Measurements from ENCODE around the gene CD276.
"Not testable (repeated sequence)": the region's sequence is repeated elsewhere in the genome, so short reads cannot be mapped to it uniquely, and the experiment has no call there.

Gene CD276

DNA sequence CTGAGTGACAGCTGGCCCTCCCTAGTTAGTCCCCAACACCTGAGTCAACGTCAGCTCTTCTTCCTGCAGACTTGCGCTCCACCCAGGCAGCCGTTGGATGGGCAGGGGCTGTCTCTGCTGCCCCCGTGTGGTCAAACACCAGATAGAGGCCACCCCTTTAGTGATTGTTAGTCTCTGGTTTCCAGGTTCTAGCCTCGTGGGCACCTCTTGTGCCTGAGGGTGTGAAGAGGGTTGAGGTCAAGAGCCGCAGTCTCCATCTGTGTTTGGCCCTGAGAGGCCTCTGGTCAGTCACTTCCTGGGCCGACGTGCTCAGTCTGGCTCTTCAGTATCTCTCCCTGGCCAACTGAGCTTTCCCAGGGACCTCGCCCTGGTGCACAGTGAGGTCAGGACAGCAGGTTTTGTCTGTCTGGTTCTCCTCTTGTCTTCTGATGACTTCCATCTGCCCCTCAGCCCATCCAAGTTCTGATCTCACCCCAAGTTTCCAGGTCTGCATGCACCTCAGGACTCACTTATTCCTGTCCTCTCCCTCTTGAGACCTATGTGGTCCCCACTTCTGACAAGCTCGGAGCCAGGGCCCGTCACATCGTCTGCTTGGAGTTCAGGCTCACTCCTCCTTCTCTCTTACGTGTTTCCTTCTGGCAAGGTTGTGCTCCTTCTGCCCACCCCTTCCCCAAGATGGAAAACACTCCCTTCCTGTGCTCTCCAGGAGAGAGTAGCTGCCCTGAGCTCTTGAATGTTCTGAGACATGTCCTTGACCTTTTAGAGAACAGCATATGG lies 20.9 kb downstream of the CD276 start:
- DNase-seq (ENCODE audit: extremely low spot score, insufficient read length, low read depth) (peak; percentile 37), FAIRE-seq (peak; percentile 77)

DNA sequence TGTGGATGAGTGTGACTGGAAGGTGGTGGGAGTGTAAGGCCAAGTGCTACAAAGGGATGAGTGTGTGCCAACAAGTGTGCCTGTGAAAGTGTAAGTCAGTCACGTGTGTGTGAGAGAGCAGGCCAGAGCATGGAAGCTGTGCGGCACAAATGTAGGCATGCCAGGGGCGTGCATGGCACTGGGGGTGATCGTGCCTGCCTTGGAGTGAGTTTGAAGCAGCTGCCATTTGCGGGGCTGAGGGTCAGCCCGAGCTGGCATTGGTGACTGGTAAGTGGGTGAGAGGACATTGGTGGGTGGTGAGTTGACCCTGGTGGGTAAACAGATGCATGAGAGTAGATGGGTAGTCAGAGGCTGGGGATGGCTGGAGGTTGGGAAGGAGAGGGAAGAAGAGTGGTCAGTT lies 24.5 kb downstream of the CD276 start:
- FAIRE-seq (no peak), DNase-seq (ENCODE audit: extremely low spot score, insufficient read length, low read depth) (no peak)

DNA sequence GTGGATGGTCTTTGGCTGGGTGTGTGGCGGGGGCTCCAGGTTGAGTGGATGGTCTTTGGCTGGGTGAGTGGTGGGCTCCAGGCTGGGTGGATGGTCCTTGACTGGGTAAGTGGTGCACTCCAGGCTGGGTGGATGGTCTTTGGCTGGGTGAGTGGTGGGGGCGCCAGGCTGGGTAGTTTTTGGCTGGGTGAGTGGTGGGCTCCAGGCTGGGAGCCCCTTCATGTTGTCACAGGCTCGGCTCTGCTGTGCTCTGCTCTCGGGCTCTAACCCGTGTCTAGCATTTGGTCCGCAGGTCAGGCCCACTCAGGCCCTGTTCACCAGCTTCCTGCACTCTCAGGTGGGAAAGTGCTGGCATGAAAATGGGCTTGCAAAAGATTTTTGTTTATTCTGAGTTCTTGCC lies 25.1 kb downstream of the CD276 start:
- no peak for DNase-seq (ENCODE audit: extremely low spot score, insufficient read length, low read depth)
- FAIRE-seq = no peak

DNA sequence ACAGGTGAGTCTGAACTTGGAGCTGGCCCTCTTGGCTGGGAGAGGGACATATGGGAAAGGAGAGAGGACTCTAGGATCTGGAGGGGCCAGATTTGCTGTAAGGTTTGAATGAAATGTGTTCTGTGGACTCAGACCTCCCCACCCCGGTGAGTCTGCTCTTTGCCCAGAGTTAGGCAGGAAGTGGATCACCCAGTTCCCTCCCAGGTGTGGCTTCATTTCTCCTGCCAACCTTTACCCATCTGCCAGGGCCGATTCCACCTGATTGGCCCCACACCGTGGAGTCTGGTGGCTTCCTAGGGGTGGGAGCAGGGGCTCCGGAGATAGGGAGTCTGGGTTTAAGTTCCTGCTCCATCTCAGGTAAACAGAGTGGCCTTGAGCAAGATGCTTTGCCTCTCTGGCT lies 25.5 kb downstream of the CD276 start:
- DNase-seq (ENCODE audit: extremely low spot score, insufficient read length, low read depth) (no peak), FAIRE-seq (no peak)

DNA sequence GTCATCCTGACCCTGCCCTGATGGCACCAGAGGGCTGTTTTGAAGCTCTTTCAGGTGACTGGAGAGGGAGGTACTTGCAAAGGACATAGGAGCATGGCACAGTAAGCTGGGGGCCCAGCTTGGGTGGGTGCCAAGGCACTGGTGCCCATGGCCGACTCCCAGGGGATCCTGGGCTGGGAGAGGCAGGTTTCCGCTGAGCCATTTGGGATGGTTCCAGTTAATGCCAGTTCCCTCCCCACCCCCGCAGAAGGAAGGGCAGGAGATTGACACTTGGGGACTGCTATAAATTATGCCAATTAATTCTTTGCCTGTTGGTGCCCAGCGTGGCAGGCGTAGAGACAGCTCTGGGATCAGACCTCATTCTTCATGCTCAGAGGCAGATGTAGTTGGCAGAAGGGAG lies 26.1 kb downstream of the CD276 start:
- DNase-seq (ENCODE audit: extremely low spot score, insufficient read length, low read depth) = no peak
- no peak for FAIRE-seq

DNA sequence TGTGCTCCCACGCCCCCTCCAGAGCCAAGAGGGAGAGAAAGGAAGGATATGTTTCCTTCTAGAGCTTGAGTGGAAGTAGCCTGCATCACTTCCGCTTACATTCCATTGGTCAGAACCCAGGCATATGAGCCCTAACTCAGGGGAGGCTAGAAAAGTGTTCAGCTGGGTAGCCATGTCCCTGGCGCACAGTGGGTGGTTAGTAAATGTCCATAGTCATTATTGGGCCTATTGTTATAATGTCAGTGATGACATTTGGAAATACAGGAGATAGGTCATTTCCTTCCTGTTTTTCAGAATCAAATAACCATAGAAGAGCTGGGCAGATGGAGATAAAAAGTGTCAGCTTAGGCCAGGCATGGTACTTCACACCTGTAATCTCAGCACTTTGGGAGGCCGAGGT lies 27.3 kb downstream of the CD276 start:
- DNase-seq (ENCODE audit: extremely low spot score, insufficient read length, low read depth) (no peak), FAIRE-seq (no peak)

DNA sequence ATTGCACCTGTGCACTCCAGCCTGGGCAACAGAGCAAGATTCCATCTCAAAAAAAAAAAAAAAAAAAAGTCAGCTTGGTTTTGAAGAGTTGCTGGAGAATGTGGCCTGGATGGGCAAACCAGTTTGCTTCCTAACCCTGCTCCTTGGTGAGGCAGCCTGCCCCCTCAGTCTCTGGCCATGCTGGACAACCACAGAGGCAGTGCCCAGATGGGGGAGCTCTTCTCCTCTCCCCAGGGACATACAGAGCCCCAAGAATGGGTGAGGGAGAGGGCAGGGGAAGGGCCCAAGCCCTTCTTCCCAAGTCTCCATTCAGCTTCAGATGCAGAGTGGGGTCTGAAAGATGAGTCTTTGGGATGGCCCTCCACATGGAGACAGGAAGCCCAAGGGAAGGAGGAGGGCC lies 27.9 kb downstream of the CD276 start:
- FAIRE-seq (no peak), DNase-seq (ENCODE audit: extremely low spot score, insufficient read length, low read depth) (no peak)

DNA sequence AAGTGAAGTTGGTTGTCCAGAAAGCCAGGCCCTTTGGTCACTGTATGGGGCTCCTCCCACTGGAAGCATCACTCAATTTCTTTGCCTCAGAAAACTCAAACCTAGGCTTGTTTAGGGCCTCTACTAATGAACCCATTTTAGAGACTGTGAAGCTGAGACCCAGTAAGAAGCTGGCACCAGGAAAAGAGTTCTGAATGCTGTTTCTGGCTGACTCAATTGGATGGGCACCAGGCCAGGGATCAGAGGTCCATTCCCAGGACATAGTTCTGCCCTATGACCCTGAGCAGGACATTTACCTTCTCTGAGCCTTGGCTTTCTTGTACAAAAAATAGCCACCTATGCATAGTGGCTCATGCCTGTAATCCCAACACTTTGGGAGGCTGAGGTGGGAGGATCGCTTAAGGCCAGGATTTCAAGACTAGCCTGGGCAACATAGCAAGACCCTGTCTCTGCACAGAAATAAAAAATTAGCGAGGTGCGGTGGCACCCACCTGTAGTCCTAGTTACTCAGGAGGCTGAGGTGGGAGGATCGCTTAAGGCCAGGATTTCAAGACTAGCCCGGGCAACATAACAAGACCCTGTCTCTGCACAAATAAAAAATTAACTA lies 30.6 kb downstream of the CD276 start:
- DNase-seq (ENCODE audit: extremely low spot score, insufficient read length, low read depth) (no peak), FAIRE-seq (no peak)

DNA sequence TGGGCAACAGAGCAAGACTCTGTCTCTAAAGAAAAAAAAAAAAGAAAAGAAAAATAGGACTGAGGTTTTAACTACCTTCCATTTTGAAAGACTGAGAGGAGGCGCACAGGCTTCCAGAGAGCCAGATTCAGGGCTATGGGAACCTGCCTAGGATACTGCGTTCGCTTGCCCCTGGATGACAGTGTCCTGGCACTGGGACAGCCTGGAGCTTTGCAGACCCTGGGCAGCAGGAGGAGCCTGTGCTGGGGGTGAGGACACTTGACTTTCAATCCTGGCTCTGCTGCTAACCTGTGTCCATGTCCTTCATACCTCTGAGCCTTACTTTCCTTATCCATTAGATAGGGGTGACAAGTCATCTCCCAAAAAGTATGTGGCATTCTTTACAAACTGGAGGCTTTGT lies 31.2 kb downstream of the CD276 start:
- no peak for FAIRE-seq
- no peak for DNase-seq (ENCODE audit: extremely low spot score, insufficient read length, low read depth)

DNA sequence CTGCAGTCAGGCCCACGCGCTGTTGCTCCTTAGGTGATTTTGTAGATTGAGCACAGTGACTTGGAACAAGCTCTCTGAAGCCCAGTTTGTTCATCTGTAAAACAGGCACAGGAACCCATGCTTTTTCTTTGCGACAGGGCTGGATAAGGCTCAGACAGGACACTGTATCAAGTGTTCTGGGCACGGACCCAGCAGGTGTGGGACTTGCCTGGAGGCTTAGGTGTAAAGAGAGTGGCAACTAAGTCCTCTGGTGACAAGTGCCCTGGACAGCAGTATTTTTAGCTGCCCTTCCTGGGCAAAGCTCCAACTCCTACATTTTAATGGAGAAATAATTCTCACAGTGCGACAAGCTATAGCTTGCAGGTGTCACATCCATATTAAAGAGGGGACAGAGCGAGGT lies 32.2 kb downstream of the CD276 start:
- FAIRE-seq (no peak), DNase-seq (ENCODE audit: extremely low spot score, insufficient read length, low read depth) (no peak)

DNA sequence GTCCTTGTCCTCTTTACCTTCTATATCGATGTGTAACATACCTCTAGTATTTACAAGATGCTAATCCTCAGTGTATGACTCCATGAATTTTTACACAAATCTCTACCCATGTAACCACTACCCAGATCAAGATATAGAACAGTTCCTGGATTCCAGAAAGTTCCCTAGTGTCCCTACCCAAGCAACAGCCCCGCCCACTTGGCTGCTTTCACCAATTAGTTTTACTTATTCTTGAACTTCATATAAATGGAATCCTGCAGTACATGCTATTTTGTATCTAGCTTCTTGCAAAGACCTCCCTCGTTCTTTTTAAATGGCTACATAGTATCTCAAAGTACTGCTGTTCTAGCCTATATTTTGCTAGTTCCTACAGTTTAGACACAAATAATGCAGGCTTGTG lies 33.0 kb downstream of the CD276 start:
- FAIRE-seq = no peak
- no peak for DNase-seq (ENCODE audit: extremely low spot score, insufficient read length, low read depth)

DNA sequence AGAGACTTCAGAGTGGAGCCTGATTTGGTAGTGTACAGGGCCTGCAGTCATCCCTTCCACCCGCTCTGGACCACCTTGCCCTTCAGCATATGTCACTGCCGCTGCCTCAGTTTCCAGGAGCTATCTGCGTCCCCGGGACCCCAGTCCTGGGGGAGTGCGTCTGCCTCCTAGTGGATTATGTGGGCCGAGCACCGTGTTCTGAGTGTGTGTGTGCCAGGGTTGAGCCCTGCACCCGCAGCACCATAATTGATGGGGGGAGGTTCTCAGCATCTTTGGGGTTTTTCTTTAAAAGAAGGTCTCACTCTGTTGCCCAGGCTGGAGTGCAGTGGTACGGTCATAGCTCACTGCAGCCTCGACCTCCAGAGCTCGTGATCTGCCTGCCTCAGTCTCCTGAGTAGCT lies 33.6 kb downstream of the CD276 start:
- DNase-seq (ENCODE audit: extremely low spot score, insufficient read length, low read depth) (no peak), FAIRE-seq (no peak)

DNA sequence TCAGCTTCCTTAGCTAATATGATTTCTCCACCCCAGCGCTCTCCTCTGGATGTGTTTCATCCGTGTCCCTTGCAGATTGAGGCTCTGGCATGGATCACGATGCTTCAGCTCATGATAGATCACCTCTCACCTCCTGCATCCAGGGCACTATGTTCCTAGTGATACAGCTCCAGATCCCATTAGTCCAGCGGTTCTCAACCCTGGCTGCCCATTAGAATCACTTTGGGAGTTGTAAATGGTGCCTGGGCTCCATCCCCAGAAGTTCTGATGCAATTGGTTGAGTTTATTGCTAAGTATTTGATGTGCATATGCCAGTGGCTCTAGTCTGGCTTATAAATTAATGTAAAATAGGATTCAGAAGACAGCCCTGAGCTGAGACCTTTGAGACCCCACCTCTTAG lies 34.5 kb downstream of the CD276 start:
- DNase-seq (ENCODE audit: extremely low spot score, insufficient read length, low read depth) = no peak
- no peak for FAIRE-seq

DNA sequence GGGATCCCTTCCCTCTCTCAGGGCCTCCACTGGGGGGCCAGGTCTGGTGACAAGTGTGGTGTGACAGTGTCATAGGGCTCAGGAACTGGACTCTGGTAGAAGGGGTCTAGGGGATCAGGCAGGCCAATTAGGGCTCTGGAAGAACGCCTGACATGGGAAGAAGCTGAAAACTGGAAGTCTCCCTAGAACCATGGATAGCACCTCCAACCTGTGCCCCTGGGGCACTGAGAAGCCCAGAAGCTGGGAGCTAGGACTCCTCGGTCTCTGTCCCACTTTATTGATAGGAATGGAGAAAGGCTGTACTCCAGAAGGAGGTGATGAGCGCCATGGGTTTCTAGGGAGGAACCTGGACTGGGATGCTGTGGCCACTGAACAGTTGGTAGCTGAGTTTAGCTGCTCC lies 38.2 kb downstream of the CD276 start:
- FAIRE-seq (no peak), DNase-seq (ENCODE audit: extremely low spot score, insufficient read length, low read depth) (no peak)

DNA sequence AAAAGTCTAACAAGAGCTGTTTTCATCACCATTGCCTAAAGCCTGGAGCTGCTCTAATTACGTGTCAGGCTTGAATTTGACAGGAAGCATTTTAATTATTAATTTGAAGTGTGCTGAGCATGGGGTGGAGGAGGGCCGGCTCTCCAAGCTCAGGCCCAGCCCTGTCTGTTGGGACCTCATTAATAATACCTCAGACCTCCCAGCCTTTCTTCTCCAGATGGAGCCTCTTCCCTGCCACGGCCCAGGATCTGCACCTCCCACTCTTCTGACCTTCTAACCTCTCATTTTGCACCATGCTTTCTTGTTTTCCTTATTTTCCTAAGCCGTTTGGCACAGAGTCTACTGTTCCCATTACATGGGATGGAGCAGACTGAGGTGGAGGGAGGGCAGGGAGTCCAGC lies 39.0 kb downstream of the CD276 start:
- FAIRE-seq = no peak
- no peak for DNase-seq (ENCODE audit: extremely low spot score, insufficient read length, low read depth)

DNA sequence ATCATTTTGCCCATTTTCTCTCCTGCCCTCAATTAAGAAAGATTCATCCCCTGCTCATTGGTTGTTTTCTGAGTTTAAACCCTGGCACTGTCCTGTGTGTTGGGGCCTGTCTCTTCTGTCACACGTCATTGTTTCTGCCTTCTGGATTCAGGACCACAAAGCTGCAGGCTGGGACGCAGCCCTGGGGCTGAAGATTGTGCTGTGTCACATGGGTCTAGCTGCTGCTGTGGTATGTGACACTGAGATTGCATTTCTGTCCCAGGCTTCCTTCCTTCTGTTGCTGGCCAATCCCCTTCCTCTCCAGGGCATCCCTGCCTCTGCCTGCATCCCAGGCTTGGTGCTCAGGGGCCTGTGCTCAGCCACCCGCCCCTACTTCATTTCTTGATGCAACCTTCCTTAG lies 40.0 kb downstream of the CD276 start:
- FAIRE-seq = no peak

DNA sequence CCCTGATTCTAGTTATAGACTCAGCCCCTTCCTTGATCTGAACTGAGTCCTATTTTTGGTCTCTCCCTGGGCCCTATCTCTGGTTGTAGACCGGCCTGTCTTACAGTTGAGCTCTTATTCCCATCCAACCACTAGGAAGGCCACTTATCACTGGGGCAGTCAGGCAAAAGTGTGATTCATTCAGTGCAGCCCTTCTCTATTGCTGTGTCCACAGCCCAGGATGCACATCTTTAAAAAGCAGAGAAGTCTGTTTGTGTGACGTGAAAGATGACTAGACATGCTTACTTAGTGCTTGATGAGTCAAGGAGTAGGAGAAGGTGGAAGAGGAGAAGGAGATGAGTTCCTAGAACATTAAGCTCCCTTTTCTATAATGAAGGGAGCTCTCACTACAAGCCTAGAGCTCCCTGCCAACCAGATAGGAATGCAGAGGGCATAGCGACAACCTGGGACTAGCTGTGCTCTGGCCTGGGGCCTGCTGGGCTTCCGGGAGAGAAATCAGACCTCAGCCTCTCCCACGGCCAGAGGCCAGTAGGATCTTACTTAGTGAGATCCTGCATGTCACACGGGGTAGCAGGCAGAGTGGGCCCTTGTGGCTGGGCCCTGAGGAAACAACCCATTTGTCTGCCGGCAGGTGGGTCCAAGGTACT lies 43.3 kb downstream of the CD276 start:
- no peak for DNase-seq (ENCODE audit: extremely low spot score, insufficient read length, low read depth)
- FAIRE-seq = no peak

More for the DNA sequence above, 40.0 kb downstream of the CD276 start:
- DNase-seq (ENCODE audit: extremely low spot score, insufficient read length, low read depth) = no peak

DNA sequence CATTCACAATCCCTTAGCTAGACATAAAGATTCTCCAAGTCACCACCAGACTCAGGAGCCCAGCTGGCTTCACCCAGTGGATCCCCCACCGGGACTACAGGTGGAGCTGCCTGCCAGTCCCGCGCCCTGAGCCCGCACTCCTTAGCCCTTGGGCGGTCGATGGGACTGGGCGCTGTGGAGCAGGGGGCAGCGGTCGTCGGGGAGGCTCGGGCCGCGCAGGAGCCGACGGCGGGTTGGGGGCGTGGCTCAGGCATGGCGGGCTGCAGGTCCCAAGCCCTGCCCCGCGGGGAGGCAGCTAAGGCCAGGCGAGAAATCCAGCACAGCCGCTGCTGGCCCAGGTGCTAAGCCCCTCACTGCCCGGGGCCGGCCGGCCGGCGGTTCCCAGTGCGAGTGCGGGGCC lies 47.9 kb downstream of the CD276 start:
- FAIRE-seq; DNase-seq (ENCODE audit: extremely low spot score, insufficient read length, low read depth): not testable (repeated sequence)

DNA sequence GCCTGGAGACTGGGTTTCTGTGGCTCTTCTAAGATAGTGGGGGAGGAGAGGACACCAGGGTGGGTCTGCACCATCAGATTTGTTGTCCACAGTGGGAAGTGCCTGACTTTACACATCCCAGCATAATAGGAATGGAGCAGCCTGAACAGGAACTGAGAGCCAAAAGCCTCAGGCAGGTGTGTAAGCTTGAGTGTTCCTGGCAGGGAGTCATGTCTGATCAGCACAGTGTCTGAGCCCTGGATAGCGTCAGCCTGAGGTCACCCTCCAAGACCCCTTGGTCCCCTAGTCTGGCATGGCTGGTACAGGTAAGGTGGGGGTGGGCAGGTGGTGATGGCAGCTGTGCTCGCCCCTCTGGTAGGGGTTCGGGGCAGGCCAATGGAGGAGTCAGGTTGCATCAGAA lies 48.7 kb downstream of the CD276 start:
- DNase-seq (ENCODE audit: extremely low spot score, insufficient read length, low read depth) (no peak), FAIRE-seq (no peak)

DNA sequence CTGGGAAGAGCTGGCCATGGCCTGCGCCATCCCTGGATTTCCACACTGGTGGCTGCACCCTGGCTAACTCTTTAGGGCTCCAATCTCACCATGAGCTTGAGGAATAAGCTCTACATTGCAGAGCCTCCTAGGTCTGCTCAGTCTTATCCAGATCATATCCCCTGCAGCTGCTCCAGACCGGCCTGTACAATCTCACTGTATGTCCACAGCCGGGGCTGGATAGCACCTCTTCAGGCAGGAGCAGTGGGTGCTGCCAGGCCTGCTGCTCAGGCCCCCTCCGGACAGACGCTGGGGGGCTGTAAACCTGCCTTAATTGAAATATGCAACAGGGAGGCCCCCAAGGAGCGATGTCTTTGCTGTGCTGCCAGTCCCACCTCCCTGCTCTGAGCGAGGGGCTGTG lies 53.4 kb downstream of the CD276 start:
- FAIRE-seq = no peak

More for the DNA sequence above, 53.4 kb downstream of the CD276 start:
- no peak for DNase-seq (ENCODE audit: extremely low spot score, insufficient read length, low read depth)
